Small intestine (tissue), 7 donors: Measurements from ENCODE around the gene HMG20B. TPM values are rescaled to one million over a fixed set of nuclear protein-coding genes. Genes with fewer than 3 reads are reported as not detected.

Experiments
- DNase-seq, 2 donors: peaks; one replicate each; pipeline versions ENCODE4 v3.0.0 to v3.0.0-alpha.2; 2013
- FAIRE-seq: peaks from 2 replicates; lab custom pipeline; 2012; peaks lifted over from hg19 to GRCh38; lab: Jason Lieb, UNC
- H3K27ac ChIP-seq, 3 donors: one replicate each; pipeline ENCODE4 v1.5.1; 2013; ENCODE audit warnings: low read length in 2 of 3, mild to moderate bottlenecking in 2 of 3, control low read depth in 1 of 3, inconsistent platforms in 1 of 3, low read depth in 1 of 3, moderate library complexity in 1 of 3
- H3K27me3 ChIP-seq, 3 donors: one replicate each; pipeline ENCODE4 v1.6.1; 2013; ENCODE audit warnings: low read length in 3 of 3, inconsistent platforms in 1 of 3; ENCODE audit not compliant: control insufficient read depth in 3 of 3, insufficient read depth in 3 of 3
- H3K36me3 ChIP-seq, 3 donors: one replicate each; pipeline ENCODE4 v1.6.1; 2013; ENCODE audit warnings: low read length in 3 of 3, inconsistent platforms in 1 of 3, low read depth in 1 of 3, mild to moderate bottlenecking in 1 of 3, moderate library complexity in 1 of 3; ENCODE audit not compliant: control insufficient read depth in 3 of 3, insufficient read depth in 2 of 3
- H3K4me1 ChIP-seq, 3 donors: one replicate each; pipeline ENCODE4 v1.6.1; 2013; ENCODE audit warnings: low read length in 2 of 3, inconsistent platforms in 1 of 3, low read depth in 1 of 3, mild to moderate bottlenecking in 1 of 3, moderate library complexity in 1 of 3; ENCODE audit not compliant: control insufficient read depth in 3 of 3, insufficient read depth in 2 of 3
- H3K4me3 ChIP-seq, 3 donors: one replicate each; pipeline ENCODE4 v1.5.1; 2013; ENCODE audit warnings: low read length in 3 of 3, control low read depth in 1 of 3, inconsistent platforms in 1 of 3, low read depth in 1 of 3, mild to moderate bottlenecking in 1 of 3, moderate library complexity in 1 of 3
- H3K9me3 ChIP-seq, 2 donors: one replicate each; pipeline ENCODE4 v1.6.1; 2013; ENCODE audit warnings: low read depth in 1 of 2, low read length in 1 of 2; ENCODE audit not compliant: control insufficient read depth in 2 of 2, insufficient read depth in 1 of 2
- WGBS, 3 donors: extraction: QIAGEN DNeasy Blood & Tissue Kit; methylation state at CpG; one replicate each; pipeline ENCODE4 v1.1.7; 2013; 5-methylcytosine and 5-hydroxymethylcytosine counted together
- polyA plus RNA-seq, 4 donors: library from polyadenylated mRNA; stranded (reverse) in 3 of 4; unstranded in 1 of 4; fragments of 200-250 nt in 3 of 4; fragments of 120-200 nt in 1 of 4; gene quantifications; one replicate each; pipeline versions ENCODE4 v1.2.1 to v1.2.3, GENCODE V29; 2013
- donor health status: healthy with polysubstance abuse.
- donor health status: control.
- donor health status: control.
- donor health status: Bipolar disorder and iron deficiency.
- donor health status: healthy.

The HMG20B gene
- polyA plus RNA-seq, 4 donors: 66.3 to 82.1 (median 72.5) TPM

- Histone ChIP-seq H3K4me1 (peaks cover 0 to 13% (median 0%) of the 10 kb centered on the region in 3 donors), H3K9me3 (no peaks in the 10 kb centered on the region), H3K4me3 (peak overlapping the region in 1 of 3 donors; percentile 32), H3K27me3 (peaks cover 0 to 38% (median 0%) of the 10 kb centered on the region in 3 donors), H3K27ac (peak overlapping the region in 2 of 3 donors; percentile 5 to 58), H3K36me3 (peaks cover 0 to 26% (median 7%) of the 10 kb centered on the region in 3 donors)
- DNase-seq: no peak
- no peak for FAIRE-seq
- 15 to 35% (median 24%) methylated on average over 22 of the region's 22 CpGs for WGBS, 3 donors
Measured at GRCh38 chr19:3607303-3608078, 34.7 kb downstream of the HMG20B start.

- no peaks in the 10 kb centered on the region for H3K9me3 ChIP-seq
- H3K27ac ChIP-seq: peak overlapping the region in 1 of 3 donors; percentile 15
- H3K4me3 ChIP-seq: no peak overlapping the region
- FAIRE-seq (no peak), DNase-seq (no peak)
- peaks cover 4 to 31% (median 7%) of the 10 kb centered on the region in 3 donors for H3K36me3 ChIP-seq
- 38 to 49% (median 40%) methylated on average over 3 of the region's 3 CpGs for WGBS, 3 donors
- H3K4me1 ChIP-seq: peaks cover 0 to 13% (median 0%) of the 10 kb centered on the region in 3 donors
- H3K27me3 ChIP-seq: peaks cover 0 to 38% (median 0%) of the 10 kb centered on the region in 3 donors
Measured at GRCh38 chr19:3608079-3608641, 35.4 kb downstream of the HMG20B start.

GRCh38 chr19:3608750-3609322 lies 36.1 kb downstream of the HMG20B start:
- 50 to 71% (median 60%) methylated on average over 13 to 21 of the region's 21 CpGs for WGBS, 3 donors
- FAIRE-seq (no peak), DNase-seq (no peak)
- H3K27ac ChIP-seq: no peak overlapping the region
- peaks cover 4 to 38% (median 7%) of the 10 kb centered on the region in 3 donors for H3K36me3 ChIP-seq
- no peaks in the 10 kb centered on the region for H3K9me3 ChIP-seq
- H3K4me1 ChIP-seq: peaks cover 0 to 13% (median 0%) of the 10 kb centered on the region in 3 donors
- peaks cover 0 to 38% (median 0%) of the 10 kb centered on the region in 3 donors for H3K27me3 ChIP-seq
- H3K4me3 ChIP-seq: no peak overlapping the region

DNA sequence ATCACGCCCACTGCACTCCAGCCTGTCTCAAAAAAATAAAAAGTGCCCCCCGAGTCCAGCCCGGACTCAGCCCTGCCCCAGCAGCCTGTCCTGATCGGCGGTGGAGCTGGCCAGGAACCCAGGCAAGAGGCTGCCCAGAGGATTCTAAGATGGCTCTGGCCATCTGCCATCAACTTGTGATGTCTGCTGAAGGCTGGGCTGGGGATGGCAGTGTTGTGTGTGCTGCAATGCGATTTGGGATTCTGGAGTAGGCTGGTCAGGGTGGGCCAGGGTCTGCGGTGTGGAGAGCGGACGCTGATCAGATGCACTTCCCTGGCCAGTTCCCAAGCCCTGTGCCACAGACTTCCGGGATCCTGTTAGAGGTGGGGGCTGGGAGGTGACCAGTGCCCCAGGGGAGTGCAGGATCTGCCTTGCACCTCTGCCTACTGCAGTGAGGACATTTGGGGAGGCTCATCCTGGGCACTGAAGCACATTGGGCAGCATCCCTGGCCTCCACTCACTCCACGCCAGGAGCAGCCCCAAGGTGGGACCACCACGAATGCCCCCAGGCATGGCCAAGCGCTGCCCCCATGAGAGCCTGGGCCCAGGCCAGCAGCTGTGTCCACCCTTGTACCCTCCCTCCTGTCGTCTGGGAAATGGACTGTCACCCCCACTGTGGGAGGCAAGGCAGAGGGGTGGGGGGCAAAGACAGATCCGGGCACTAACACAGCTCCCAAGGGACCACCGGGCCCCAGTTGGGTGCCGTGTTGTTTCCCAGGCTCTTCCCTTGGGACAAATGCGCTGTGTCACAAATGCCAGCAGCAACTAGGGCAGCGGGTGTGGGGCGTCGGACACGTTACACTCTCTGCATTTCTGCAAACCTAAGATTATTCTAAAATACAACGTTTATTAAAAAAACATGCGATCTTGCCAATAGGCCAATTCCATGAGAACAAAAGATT lies 37.3 kb downstream of the HMG20B start:
- WGBS, 3 donors: 79 to 80% (median 79%) methylated on average over 24 of the region's 24 CpGs

GRCh38 chr19:3610745-3611717 lies 38.3 kb downstream of the HMG20B start:
- H3K27ac ChIP-seq: no peak overlapping the region
- peaks cover 0 to 20% (median 0%) of the 10 kb centered on the region in 3 donors for H3K27me3 ChIP-seq
- H3K4me3 ChIP-seq: no peak overlapping the region
- H3K4me1 ChIP-seq: peaks cover 0 to 6% (median 0%) of the 10 kb centered on the region in 3 donors
- H3K9me3 ChIP-seq: no peaks in the 10 kb centered on the region
- H3K36me3 ChIP-seq: peaks cover 7 to 58% (median 7%) of the 10 kb centered on the region in 3 donors
- WGBS, 3 donors: 87 to 92% (median 89%) methylated on average over 33 to 41 of the region's 41 CpGs
- FAIRE-seq (no peak), DNase-seq (no peak)

More for the DNA sequence above, 37.3 kb downstream of the HMG20B start:
- no peak for FAIRE-seq
- DNase-seq: no peak
- Histone ChIP-seq H3K4me3 (no peak overlapping the region), H3K9me3 (no peaks in the 10 kb centered on the region), H3K36me3 (peaks cover 7 to 49% (median 7%) of the 10 kb centered on the region in 3 donors), H3K4me1 (peaks cover 0 to 7% (median 0%) of the 10 kb centered on the region in 3 donors), H3K27ac (no peak overlapping the region), H3K27me3 (peaks cover 0 to 30% (median 0%) of the 10 kb centered on the region in 3 donors)

GRCh38 chr19:3611841-3612240 lies 39.1 kb downstream of the HMG20B start:
- no peak for FAIRE-seq

GRCh38 chr19:3612330-3612729 lies 39.6 kb downstream of the HMG20B start:
- DNase-seq (no peak), FAIRE-seq (no peak)
- 96 to 97% (median 96%) methylated on average over 27 to 33 of the region's 33 CpGs for WGBS, 3 donors
- no peak overlapping the region for H3K4me3 ChIP-seq
- H3K27me3 ChIP-seq: peaks cover 0 to 10% (median 0%) of the 10 kb centered on the region in 3 donors
- peaks cover 7 to 67% (median 7%) of the 10 kb centered on the region in 3 donors for H3K36me3 ChIP-seq
- peaks cover 0 to 4% (median 0%) of the 10 kb centered on the region in 3 donors for H3K4me1 ChIP-seq
- no peaks in the 10 kb centered on the region for H3K9me3 ChIP-seq
- H3K27ac ChIP-seq: no peak overlapping the region

More at GRCh38 chr19:3611841-3612240, 39.1 kb downstream of the HMG20B start:
- WGBS, 3 donors: 96 to 97% (median 96%) methylated on average over 36 of the region's 36 CpGs
- DNase-seq: no peak
- H3K4me1 ChIP-seq: peaks cover 0 to 6% (median 0%) of the 10 kb centered on the region in 3 donors
- no peak overlapping the region for H3K4me3 ChIP-seq
- no peaks in the 10 kb centered on the region for H3K9me3 ChIP-seq
- no peak overlapping the region for H3K27ac ChIP-seq
- peaks cover 7 to 62% (median 7%) of the 10 kb centered on the region in 3 donors for H3K36me3 ChIP-seq
- peaks cover 0 to 15% (median 0%) of the 10 kb centered on the region in 3 donors for H3K27me3 ChIP-seq
